Astrocyte of the spinal cord (primary cell): ENCODE measurements around the gene RNF141.
A peak's percentile ranks its signal among the peaks of the same experiment; 100 is the strongest.

Experiments
- DNase-seq: peaks from one replicate; pipeline ENCODE4 v3.0.0; 2011; ENCODE audit warnings: low read depth, low spot score
- H3K4me3 ChIP-seq: 2 replicates; pipeline ENCODE4 v1.5.1; 2011; ENCODE audit warnings: low read depth, mild to moderate bottlenecking, low read length, moderate library complexity
- CTCF ChIP-seq: IDR thresholded peaks from 2 replicates; pipeline ENCODE4 v1.5.1; 2012; ENCODE audit warnings: low read depth, mild to moderate bottlenecking, low read length, inconsistent platforms
- in situ Hi-C: cut with HindIII; loops from 2 replicates; pipeline ENCODE4 v1.10.0; 2017; ENCODE audit warnings: low sequenced_read_pairs

RNF141 gene

GRCh38 chr11:10564696-10565318 is 23.8 kb upstream of the RNF141 start:
- no peak for DNase-seq
- no peak overlapping the region for H3K4me3 ChIP-seq
- in situ Hi-C loops = no loop called here
- peak; percentile 53 for TF ChIP-seq CTCF

- H3K4me3 ChIP-seq = no peak overlapping the region
- in situ Hi-C loops = no loop called here
- no peak for TF ChIP-seq CTCF
- no peak for DNase-seq
Measured at GRCh38 chr11:10564030-10564429, 23.0 kb upstream of the RNF141 start.

- no peak overlapping the region for H3K4me3 ChIP-seq
- no peak for TF ChIP-seq CTCF
- in situ Hi-C loops = no loop called here
- DNase-seq = no peak
Measured at GRCh38 chr11:10561947-10562346, 21.0 kb upstream of the RNF141 start.

GRCh38 chr11:10561043-10561818 is 20.2 kb upstream of the RNF141 start:
- no peak for DNase-seq
- TF ChIP-seq CTCF = no peak
- H3K4me3 ChIP-seq = no peak overlapping the region
- in situ Hi-C loops = no loop called here

- H3K4me3 ChIP-seq = no peak overlapping the region
- no peak for DNase-seq
- no peak for TF ChIP-seq CTCF
- in situ Hi-C loops = no loop called here
Measured at GRCh38 chr11:10558288-10558687, 17.3 kb upstream of the RNF141 start.

GRCh38 chr11:10556590-10556989 is 15.6 kb upstream of the RNF141 start:
- in situ Hi-C loops = no loop called here
- TF ChIP-seq CTCF = no peak
- DNase-seq = no peak
- no peak overlapping the region for H3K4me3 ChIP-seq
